GM15510 (cell line): ENCODE measurements around the gene RPL23.
A peak's percentile ranks its signal among the peaks of the same experiment; 100 is the strongest.

Experiments used
- POLR2A ChIP-seq: IDR thresholded peaks from 3 replicates; pipeline ENCODE4 v1.6.1; 2011; ENCODE audit warnings: borderline replicate concordance; ENCODE audit not compliant: insufficient read length; ENCODE audit errors: extremely low read depth

RPL23 gene

GRCh38 chr17:38864636-38865398 lies 11.3 kb upstream of the RPL23 start:
- no peak for TF ChIP-seq POLR2A

GRCh38 chr17:38861399-38861843 lies 7.9 kb upstream of the RPL23 start:
- no peak for TF ChIP-seq POLR2A

- no peak for TF ChIP-seq POLR2A
Observed at GRCh38 chr17:38857271-38857670, 3.8 kb upstream of the RPL23 start.

GRCh38 chr17:38852771-38853291 lies 690 bp downstream of the RPL23 start:
- TF ChIP-seq POLR2A = no peak

- no peak for TF ChIP-seq POLR2A
Observed at GRCh38 chr17:38851434-38851833, 2.1 kb downstream of the RPL23 start.

- no peak for TF ChIP-seq POLR2A
Observed at GRCh38 chr17:38850374-38850773, 3.1 kb downstream of the RPL23 start.

- no peak for TF ChIP-seq POLR2A
Observed at GRCh38 chr17:38848939-38849605, 4.4 kb downstream of the RPL23 start.

- no peak for TF ChIP-seq POLR2A
Observed at GRCh38 chr17:38848557-38848891, 5.0 kb downstream of the RPL23 start.

GRCh38 chr17:38844261-38844757 lies 9.2 kb downstream of the RPL23 start:
- TF ChIP-seq POLR2A = no peak

- no peak for TF ChIP-seq POLR2A
Observed at GRCh38 chr17:38825762-38826247, 27.7 kb downstream of the RPL23 start.

GRCh38 chr17:38824899-38825761 lies 28.4 kb downstream of the RPL23 start, which contains the start of gene CWC25:
Gene CWC25 (minus strand): TSS chr17:38825321. CDS start chr17:38825183, 138 bp downstream.
- TF ChIP-seq POLR2A = peak; percentile 86

GRCh38 chr17:38815576-38816193 lies 37.8 kb downstream of the RPL23 start:
- TF ChIP-seq POLR2A = no peak

GRCh38 chr17:38809828-38810227 lies 43.7 kb downstream of the RPL23 start:
- no peak for TF ChIP-seq POLR2A

- no peak for TF ChIP-seq POLR2A
Observed at GRCh38 chr17:38800237-38800760, 53.2 kb downstream of the RPL23 start.
